Measurements from ENCODE around the gene HIGD1C.
A peak's percentile ranks its signal among the peaks of the same experiment; 100 is the strongest.

Gene HIGD1C

GRCh38 chr12:50981319-50982239 is 29.2 kb downstream of the HIGD1C start:
- FAIRE-seq = no peak
- DNase-seq (ENCODE audit: low spot score) = no peak

DNA sequence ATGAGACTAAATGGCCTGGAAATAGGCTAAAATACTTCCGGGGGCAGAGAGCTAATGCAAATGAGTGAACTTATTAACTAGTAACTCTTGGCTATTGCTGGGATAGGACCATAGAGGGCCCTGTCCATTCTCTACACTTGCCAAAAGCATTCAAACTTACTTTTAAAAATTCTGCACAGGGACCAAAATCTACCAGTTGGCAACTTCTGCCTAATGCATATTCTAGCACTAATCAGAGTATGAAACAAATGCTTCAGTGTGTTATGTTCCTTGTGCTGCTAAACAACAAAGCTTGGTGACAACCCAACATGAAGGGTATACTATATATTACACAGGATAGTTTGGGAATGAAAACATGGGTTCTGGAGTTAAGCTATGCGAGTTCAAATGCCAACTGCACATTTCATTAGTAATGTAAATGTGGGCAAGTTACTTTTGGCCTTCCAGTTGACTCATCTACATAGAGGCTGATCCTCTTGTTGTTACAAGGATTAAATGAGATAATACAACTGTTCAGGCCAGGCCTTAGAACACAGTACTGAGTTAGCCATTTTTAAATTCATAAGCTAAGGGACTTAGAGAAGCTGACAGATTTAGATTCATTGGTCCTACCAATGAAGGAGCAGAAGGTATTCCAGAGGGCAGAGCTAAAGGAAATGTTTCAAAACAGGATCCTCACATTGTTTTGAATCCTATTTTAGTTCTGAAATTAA is 32.4 kb downstream of the HIGD1C start:
- FAIRE-seq = no peak

DNA sequence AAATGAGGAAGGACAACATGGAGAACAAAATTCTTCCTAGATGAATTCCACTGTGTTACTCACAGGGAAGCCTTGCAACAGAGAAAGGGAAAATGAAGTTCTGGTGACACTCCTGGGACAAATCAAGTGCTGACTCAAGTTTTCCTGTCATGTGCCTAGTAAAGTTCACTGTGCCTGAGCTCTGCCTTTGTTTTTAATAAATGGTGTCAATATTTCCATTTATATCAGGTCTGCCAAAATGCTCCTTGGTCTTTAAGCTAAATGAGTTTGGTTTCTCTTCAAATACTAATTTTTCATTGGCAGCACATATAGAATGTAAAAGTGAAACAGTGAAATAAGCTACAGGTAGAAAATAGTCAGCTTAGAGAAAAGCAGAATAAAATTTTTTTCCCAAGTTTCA is 33.0 kb downstream of the HIGD1C start:
- no peak for FAIRE-seq
- peak; percentile 29 for DNase-seq (ENCODE audit: low spot score)

More for the DNA sequence above, 32.4 kb downstream of the HIGD1C start:
- DNase-seq (ENCODE audit: low spot score) = no peak

DNA sequence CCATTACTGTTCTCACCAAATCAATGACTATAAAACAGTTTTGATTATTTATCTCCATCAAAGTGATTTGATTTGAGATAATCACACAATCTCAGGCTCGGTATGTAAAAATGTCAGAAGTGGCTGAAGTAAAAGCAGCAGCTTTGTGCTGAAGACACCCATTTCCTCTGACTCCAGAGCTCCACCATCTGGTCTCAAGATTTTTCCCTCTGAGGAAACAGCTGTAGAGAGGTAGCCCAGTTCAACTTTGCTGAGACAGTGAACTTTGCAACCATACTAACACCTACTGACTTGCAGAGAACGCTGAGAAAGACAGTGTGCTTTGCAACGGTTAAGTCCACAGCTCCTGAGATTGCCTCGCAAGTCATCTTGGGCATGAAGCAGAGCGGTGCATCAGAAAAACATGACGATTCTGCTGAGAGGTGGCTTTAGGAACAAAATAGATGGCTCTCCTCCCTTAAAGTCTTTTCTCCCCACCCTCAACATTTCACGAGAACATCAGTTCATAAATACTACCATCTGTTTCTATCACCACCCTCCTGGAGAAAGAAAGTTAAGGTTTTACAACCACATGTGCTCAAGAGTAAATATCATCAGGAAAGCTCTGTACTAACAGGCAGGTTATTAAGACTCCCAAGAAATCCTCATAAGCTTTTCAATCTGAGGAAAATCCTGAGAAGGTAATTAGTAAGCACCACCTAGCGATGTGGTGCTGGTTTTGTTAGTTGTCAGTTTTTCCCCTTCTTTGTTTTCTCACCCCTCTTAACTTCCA is 34.8 kb downstream of the HIGD1C start:
- no peak for DNase-seq (ENCODE audit: low spot score)
- no peak for FAIRE-seq

DNA sequence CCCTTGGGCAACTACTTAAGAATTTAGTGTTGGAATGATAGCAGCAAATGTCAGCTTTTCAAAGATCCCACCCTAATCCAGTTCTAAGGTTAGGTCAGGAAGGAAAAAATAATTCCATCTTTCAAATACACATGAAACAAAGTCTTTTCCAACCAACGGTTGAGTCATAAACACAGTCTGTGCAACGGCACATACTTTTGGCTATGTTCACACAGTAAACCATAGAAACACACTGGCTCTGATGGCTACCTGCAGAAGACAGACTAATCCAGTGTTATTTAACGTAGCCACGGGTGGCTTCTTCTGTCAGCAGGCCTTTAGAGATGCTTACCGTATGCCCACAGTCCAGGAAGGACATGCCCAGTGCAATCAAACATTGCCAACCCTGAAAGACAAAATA is 35.7 kb downstream of the HIGD1C start:
- DNase-seq (ENCODE audit: low spot score) (no peak), FAIRE-seq (no peak)

GRCh38 chr12:50988871-50989270 is 36.5 kb downstream of the HIGD1C start:
- FAIRE-seq (no peak), DNase-seq (ENCODE audit: low spot score) (no peak)

DNA sequence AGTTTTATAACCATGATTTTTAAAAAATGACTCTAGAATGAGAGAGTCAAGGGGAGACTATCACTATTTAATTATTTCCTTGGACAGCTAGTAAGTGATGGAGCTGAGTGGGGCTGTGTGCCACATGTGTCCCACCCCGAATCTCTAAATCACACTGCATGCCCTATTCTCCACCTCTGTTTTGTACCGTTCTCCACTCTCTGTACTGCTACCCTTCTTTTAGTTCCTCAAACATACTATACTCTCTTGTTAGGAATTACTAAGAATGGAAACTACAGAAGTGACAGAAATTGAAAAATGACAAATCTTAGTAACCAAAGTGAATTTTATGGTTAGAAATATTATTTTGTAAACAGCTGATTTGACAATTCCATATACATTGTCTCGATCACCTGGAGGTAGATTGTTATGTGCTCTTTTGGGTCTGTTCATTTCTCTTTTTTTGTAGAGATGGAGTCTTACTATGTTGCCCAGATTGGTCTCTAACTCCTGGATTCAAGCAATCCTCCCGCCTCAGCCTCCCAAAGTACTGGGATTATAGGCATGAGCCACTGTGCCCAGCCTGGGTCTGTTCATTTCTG is 37.9 kb downstream of the HIGD1C start:
- DNase-seq (ENCODE audit: low spot score) = no peak
- no peak for FAIRE-seq

- no peak for FAIRE-seq
- no peak for DNase-seq (ENCODE audit: low spot score)
These were observed 38.4 kb downstream of the HIGD1C start for GRCh38 chr12:50990791-50991190.

DNA sequence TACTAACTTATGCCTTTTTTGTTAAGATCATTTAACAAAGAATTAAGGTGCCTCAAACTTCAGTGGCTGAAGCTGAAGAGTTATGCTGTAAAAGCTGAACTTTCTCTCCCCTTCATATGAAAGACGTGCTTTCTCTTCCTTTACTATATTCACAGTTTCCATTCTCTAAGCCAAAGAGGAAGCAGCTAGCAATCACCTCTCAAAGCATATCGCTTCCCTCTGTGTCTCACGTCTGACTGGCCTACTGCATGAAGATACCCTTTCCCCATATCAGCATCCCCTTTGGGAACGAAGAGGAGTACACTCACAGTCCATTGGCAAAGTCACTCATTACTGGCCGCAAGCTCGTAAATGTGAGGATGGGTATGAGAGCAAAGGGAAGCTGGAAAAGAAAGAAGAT is 38.9 kb downstream of the HIGD1C start:
- DNase-seq (ENCODE audit: low spot score) (no peak), FAIRE-seq (no peak)

DNA sequence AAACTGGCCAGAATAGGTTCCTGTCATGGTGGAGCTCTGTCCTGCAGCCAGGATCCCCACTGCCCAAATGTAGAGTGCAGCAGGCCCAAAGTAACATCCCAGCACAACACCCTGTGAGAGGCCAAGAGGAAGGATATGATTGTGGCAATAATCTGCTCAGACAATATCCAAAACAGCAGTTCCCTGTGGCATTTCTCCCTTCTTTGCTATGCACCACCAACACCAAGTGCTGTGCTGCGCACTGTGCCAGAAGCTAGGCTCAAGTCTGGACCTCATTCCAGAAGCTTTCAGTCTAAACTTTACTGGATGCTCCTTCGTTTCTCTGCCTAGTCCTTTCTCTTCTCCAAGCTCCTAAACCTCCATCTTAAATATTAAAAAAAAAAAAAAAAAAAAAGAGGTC is 40.5 kb downstream of the HIGD1C start:
- FAIRE-seq (no peak), DNase-seq (ENCODE audit: low spot score) (no peak)

- DNase-seq (ENCODE audit: low spot score) (no peak), FAIRE-seq (no peak)
These were observed 46.7 kb downstream of the HIGD1C start for GRCh38 chr12:50999093-50999492.

DNA sequence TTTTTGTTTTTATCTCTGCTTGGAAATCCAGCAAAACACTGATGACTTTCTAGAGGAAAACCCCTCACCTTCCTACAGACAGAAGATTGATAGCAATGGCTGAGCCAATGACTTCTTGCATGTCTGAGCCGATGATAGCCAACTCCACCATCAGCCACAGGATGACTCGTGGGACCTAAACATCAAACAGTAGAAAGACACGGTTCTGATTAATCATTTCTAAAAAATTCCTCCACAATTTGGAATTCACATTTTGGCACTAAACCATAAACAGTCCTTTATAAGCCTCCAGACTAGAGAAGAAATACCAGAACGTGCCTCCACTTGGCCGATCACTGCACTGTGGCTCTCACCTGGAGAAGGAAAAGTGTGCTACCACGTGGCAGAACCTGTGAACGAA is 47.9 kb downstream of the HIGD1C start:
- DNase-seq (ENCODE audit: low spot score) = peak; percentile 63
- peak; percentile 74 for FAIRE-seq

- DNase-seq (ENCODE audit: low spot score) = no peak
- no peak for FAIRE-seq
These were observed 49.5 kb downstream of the HIGD1C start for GRCh38 chr12:51001799-51002198.

DNA sequence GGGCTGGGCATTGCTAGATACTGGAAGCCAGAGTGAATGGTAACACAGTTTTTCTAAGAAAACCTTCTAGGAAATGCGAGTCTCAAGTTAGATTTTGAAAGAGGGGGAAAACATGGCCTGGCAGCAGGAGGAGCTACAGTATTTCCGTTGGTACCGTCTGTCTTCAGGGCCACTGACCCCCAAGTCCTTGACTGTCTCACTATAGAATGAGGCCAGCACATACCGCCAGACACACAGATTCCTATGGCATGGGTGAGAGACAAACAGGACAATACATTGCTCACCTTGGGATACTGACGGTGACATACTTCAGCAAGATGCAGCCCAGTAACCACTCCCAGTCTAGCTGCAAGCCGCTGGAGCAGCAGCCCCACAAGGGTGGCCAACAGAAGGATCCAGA is 52.2 kb downstream of the HIGD1C start:
- DNase-seq (ENCODE audit: low spot score) = no peak
- no peak for FAIRE-seq

GRCh38 chr12:51005030-51005429 is 52.7 kb downstream of the HIGD1C start:
- no peak for FAIRE-seq
- no peak for DNase-seq (ENCODE audit: low spot score)

DNA sequence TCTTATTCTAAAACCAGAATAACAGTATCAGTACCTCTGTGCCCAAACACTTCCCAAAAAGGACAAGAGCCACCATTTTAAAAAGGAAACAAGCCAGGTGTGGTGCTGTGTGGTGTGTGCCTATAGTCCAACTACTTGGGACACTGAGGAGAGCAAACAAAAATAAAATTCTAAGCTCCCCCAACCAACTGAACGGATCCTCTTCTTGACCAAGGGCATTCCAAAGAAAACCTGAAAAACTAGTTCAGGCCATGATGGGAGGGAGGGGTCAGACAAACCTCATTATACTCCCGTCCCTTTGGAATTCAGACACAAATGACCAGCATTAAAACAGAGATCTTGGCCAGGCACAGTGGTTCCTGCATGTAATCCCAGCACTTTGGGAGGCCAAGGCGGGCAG is 53.3 kb downstream of the HIGD1C start:
- FAIRE-seq = no peak

DNA sequence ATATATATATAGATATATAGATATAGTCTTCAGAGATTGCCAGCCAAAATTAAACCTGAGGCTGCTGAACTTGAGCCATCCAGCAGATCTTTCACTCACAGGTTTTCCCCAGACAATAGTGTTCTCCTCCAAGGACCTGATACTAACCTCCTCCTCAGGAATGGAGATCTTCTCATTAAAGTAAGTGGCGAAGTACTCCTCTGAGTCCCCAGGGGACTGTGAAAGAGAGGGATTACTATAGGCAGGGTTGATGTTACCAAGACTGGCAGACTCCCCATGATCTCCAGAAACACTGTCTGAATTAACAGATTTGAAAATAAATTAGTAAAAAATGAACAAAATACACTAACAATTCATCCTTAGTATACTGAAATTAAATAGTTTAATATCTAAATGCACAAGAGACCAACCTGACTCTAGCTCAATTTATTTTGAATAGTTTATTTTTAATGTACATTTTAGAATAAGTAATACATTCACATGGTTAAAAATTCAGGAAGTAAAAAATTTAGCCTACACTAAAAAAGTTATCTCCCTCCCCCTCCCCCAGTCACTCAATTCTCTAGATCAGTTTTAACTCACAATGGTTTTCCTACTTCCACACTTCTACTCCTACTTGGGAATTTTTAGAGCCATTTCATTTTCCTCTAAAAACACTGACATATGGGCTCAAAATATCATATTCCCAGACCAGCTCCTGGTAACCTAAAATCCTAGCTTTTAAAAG is 56.1 kb downstream of the HIGD1C start:
- FAIRE-seq (no peak), DNase-seq (ENCODE audit: low spot score) (no peak)

More for the DNA sequence above, 53.3 kb downstream of the HIGD1C start:
- no peak for DNase-seq (ENCODE audit: low spot score)

DNA sequence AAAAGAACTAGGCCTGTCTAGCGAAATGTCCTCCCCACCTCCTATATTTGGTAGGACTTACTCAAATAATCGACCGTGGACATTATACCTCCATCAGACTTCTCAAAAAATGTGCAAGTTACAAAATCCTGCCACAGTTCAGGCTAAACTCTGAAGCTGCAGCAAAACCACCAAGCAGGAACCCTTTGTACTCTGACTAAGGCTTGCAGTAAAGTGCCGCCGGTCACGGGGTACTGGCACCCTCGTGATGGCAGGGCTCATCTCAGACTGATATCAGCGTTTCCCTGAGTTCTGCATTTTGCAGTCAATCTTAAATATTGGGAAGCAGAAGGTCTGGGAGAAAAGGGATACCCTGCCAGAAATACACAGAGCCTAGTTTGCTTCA is 56.7 kb downstream of the HIGD1C start:
- FAIRE-seq (no peak), DNase-seq (ENCODE audit: low spot score) (no peak)

DNA sequence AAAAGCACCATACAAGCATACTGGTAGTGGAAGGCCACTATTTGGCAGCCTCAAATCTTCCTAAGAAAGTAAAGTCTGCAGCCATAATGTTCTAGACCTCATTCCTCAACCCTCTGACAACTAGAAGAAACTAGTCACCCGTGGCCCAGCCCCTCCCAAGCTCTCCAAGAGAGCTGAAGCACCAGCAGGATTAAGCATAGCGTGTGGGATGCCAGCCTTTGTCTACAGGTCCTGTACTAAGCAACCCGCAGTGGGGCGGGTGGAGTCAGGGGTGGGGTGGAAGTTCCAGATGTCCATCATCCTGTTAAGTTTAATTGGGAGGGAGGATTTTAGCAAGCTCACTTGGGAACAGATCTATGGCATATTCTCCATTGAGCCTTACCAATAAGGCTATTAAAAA is 59.6 kb downstream of the HIGD1C start:
- FAIRE-seq = peak; percentile 30
- peak; percentile 41 for DNase-seq (ENCODE audit: low spot score)

- DNase-seq (ENCODE audit: low spot score) (no peak), FAIRE-seq (no peak)
These were observed 60.4 kb downstream of the HIGD1C start for GRCh38 chr12:51012570-51013236.
